ENCODE measurements around the gene CCDC24. TPM values are rescaled to one million over a fixed set of nuclear protein-coding genes. Genes with fewer than 3 reads are reported as not detected.

CCDC24 gene
- total and polyA plus RNA-seq, 9 donors: 1.1 to 23.3 (median 6.3) TPM

DNA sequence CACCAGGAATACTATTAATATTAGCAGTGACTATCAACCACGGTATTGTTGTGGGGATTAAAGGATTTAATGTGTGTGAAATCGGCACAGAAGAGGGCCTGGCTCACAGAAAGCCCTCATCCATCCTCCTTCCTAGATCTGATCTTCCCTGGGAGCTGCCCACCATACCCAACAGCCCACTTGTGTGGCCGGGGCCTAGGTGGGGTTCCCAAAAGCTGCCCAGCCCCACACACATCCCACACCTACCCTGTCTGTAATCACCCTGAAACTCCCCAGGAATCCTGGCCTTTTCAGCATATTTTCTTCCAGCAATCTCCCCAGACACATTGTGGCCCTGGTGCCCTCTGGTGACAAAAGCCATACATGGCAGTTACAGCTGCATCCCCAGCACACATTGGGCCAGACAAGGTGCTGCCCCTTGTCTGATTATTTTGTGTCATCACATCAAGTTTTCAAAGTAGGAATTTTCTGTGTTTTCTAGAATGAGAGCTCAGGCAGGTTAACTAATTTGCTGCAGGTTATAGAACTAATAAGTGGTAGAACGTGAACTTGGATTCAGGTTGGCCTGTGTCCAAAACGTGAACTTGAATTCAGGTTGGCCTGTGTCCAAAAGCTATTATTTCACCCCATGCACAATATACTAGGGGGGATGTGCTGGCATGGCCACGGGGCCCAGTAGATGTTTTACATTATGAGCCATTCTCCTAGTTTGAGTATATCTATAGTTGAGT, 45.2 kb downstream of the CCDC24 start:
- no peaks in the 10 kb centered on the region for H3K36me3 ChIP-seq

DNA sequence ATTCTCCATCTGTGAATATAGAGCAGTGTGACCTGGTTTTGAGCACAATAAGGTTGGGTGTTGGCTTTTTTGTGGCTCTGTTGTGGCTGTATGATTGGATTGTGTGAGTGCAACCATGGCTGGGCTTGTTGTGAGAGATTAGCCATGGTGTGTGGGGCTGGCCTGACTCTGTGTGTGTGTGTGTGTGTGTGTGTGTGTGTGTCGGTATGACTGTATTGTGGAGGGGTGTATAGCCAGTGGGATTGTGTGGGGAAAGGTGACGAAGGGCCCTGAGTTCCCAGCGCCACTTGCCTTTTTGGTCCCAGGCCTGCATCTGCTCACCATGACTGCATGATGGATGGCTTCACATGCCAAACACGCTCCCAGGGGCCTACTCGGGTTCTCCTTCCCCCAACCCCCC, 45.8 kb downstream of the CCDC24 start:
- intact Hi-C loops (cut with DNase I): loop anchor here in 1 of 4 donors (5.0 kb wide), 1 partner anchor 35 kb away; no protein-coding TSS in a partner anchor
- Histone ChIP-seq H3K4me1 (ENCODE audit: insufficient read depth) (peaks cover 11% of the 10 kb centered on the region), H3K36me3 (no peaks in the 10 kb centered on the region), H3K27me3 (no peaks in the 10 kb centered on the region), H3K27ac (no peak overlapping the region), H3K4me3 (no peak overlapping the region), H3K9me3 (no peaks in the 10 kb centered on the region)
- WGBS, 3 donors: 70 to 73% (median 71%) methylated on average over 5 of the region's 5 CpGs
- no peak for DNase-seq
- TF ChIP-seq, protein P1, sequence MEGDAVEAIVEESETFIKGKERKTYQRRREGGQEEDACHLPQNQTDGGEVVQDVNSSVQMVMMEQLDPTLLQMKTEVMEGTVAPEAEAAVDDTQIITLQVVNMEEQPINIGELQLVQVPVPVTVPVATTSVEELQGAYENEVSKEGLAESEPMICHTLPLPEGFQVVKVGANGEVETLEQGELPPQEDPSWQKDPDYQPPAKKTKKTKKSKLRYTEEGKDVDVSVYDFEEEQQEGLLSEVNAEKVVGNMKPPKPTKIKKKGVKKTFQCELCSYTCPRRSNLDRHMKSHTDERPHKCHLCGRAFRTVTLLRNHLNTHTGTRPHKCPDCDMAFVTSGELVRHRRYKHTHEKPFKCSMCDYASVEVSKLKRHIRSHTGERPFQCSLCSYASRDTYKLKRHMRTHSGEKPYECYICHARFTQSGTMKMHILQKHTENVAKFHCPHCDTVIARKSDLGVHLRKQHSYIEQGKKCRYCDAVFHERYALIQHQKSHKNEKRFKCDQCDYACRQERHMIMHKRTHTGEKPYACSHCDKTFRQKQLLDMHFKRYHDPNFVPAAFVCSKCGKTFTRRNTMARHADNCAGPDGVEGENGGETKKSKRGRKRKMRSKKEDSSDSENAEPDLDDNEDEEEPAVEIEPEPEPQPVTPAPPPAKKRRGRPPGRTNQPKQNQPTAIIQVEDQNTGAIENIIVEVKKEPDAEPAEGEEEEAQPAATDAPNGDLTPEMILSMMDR (IDR thresholded peaks at IDR 0.05): no peak

More for the DNA sequence above, 45.2 kb downstream of the CCDC24 start:
- Histone ChIP-seq H3K4me3 (no peak overlapping the region), H3K4me1 (ENCODE audit: insufficient read depth) (peaks cover 11% of the 10 kb centered on the region), H3K9me3 (no peaks in the 10 kb centered on the region), H3K27me3 (no peaks in the 10 kb centered on the region), H3K27ac (no peak overlapping the region)
- peak in 2 of 5 donors; percentile 46 to 49 for DNase-seq
- 19 to 30% (median 21%) methylated on average over 6 of the region's 6 CpGs for WGBS, 3 donors
- intact Hi-C loops (cut with DNase I): loop anchor here in 1 of 4 donors (5.0 kb wide), 1 partner anchor 34 kb away; no protein-coding TSS in a partner anchor
- TF ChIP-seq, protein P1 (IDR thresholded peaks at IDR 0.05): no peak
- TF ChIP-seq POLR2A (IDR thresholded peaks at IDR 0.05): no peak
- TF ChIP-seq EP300 (IDR thresholded peaks at IDR 0.05): no peak

DNA sequence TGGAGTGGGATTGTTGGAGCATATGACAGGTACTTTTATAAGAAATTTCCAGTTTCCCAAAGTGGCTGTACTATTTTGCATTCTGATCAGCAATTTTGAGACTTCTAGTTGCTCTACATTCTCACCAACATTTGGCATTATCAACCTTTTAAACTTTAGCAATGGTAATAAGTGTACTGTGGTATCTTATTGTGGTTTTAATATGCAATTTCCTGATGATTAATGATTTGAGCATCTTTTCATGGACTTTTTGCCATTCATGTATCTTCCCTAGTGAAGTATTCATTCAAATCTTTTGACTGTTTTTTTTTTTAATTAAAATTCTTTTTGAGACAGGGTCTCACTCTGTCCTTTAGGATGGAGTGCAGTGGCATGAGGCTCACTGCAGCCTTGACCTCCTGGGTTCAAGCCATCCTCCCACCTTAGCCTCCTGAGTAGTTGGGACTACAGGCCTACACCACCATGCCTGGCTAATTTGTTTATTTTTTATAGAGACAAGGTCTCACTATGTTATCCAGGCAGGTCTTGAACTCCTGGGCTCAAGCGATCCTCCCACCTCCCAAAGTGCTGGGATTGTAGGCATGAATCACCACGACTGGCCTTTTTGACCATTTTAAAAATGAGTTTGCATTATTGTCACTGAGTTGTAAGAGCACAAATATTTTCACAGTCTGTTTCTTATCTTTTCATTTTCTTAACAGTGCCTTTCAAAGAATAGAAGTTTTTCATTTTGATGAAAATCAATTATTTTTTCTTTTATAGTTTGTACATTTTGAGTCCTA, 47.7 kb downstream of the CCDC24 start:
- intact Hi-C loops (cut with DNase I): loop anchor here in 1 of 4 donors (5.0 kb wide), 1 partner anchor 37 kb away; no protein-coding TSS in a partner anchor
- H3K4me1 ChIP-seq (ENCODE audit: insufficient read depth): peaks cover 11% of the 10 kb centered on the region

DNA sequence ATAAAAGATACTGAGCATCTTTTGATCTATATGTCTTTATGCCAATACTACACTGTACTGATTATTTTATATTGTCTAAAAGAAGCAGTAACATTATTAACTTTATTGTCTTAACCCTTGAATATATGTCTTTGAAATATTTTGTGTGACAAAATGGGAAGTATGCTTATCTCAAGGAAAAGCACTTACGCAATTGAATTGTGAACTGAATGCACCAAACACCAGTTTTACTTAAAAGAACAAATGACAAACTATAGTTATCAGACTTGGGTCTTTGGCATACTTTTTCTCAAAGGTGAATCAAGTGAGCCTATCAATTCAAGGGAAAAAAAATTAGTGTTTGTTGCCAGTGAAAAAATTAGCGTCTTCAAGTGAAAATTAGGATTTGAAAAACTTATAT, 49.0 kb downstream of the CCDC24 start:
- Histone ChIP-seq H3K4me1 (ENCODE audit: insufficient read depth) (peaks cover 8% of the 10 kb centered on the region), H3K27ac (no peak overlapping the region), H3K9me3 (no peaks in the 10 kb centered on the region), H3K36me3 (no peaks in the 10 kb centered on the region), H3K4me3 (no peak overlapping the region), H3K27me3 (no peaks in the 10 kb centered on the region)
- WGBS, 3 donors: 89 to 93% (median 93%) methylated on average over 2 of the region's 2 CpGs
- intact Hi-C loops (cut with DNase I): loop anchor here in 1 of 4 donors (10.0 kb wide), 1 partner anchor 276 kb away; no protein-coding TSS in a partner anchor
- TF ChIP-seq, protein P1 (IDR thresholded peaks at IDR 0.05): no peak
- TF ChIP-seq POLR2A (IDR thresholded peaks at IDR 0.05) (no peak), EP300 (IDR thresholded peaks at IDR 0.05) (no peak)
- no peak for DNase-seq

More for the DNA sequence above, 47.7 kb downstream of the CCDC24 start:
- DNase-seq: no peak
- H3K4me3 ChIP-seq: no peak overlapping the region
- 39 to 48% (median 44%) methylated on average over 2 of the region's 2 CpGs for WGBS, 3 donors
- H3K27me3 ChIP-seq: no peaks in the 10 kb centered on the region
- TF ChIP-seq POLR2A (IDR thresholded peaks at IDR 0.05) (no peak), EP300 (IDR thresholded peaks at IDR 0.05) (no peak)
- TF ChIP-seq, protein P1 (IDR thresholded peaks at IDR 0.05): no peak
- no peaks in the 10 kb centered on the region for H3K9me3 ChIP-seq
- no peaks in the 10 kb centered on the region for H3K36me3 ChIP-seq
- no peak overlapping the region for H3K27ac ChIP-seq

All from ovary (tissue), 9 donors.